Activated T-cell treated with anti-CD3 and anti-CD28 coated beads, Interleukin-2, amount 50 U/mL, for 72 hours (primary cell): Measurements from ENCODE around the gene MAP3K5. TPM values are rescaled to one million over a fixed set of nuclear protein-coding genes. Genes with fewer than 3 reads are reported as not detected.
A peak's percentile ranks its signal among the peaks of the same experiment; 100 is the strongest.

ENCODE experiments used
- ATAC-seq, 2 donors: fragments of 150-1000 bp; cut with Tn5 transposase; replicated peaks in 1 of 2; 2 replicates each; pipeline ENCODE4 v1.10.0; 2021; ENCODE audit warnings: moderate library complexity in 2 of 2, mild to moderate bottlenecking in 1 of 2
- DNase-seq, 2 donors: peaks; one replicate each; pipeline ENCODE4 v3.0.0; 2021 to 2022; ENCODE audit warnings: mixed read lengths in 1 of 2
- H3K27ac Mint-ChIP-seq: one replicate; pipeline ENCODE4 v1.8.0; 2022; ENCODE audit warnings: mild to moderate bottlenecking, moderate library complexity, mixed read lengths
- H3K27me3 Mint-ChIP-seq: one replicate; pipeline ENCODE4 v1.8.0; 2022; ENCODE audit warnings: low read depth, mixed read lengths
- H3K36me3 Mint-ChIP-seq, 2 donors: one replicate each; pipeline ENCODE4 v1.8.0; 2022; ENCODE audit warnings: mixed read lengths in 2 of 2, mild to moderate bottlenecking in 1 of 2; ENCODE audit not compliant: insufficient read depth in 2 of 2
- H3K4me1 Mint-ChIP-seq: one replicate; pipeline ENCODE4 v1.8.0; 2022; ENCODE audit warnings: low read depth, mixed read lengths
- H3K4me3 Mint-ChIP-seq, 2 donors: one replicate each; pipeline ENCODE4 v1.8.0; 2022; ENCODE audit warnings: mild to moderate bottlenecking in 2 of 2, mixed read lengths in 2 of 2, moderate library complexity in 2 of 2
- H3K9me3 Mint-ChIP-seq, 2 donors: one replicate each; pipeline ENCODE4 v1.8.0; 2022; ENCODE audit warnings: mixed read lengths in 2 of 2
- total RNA-seq, 2 donors: library from RNA; stranded (reverse); gene quantifications; one replicate each; pipeline ENCODE4 v1.2.3, GENCODE V29; 2022

The MAP3K5 gene
- total RNA-seq, 2 donors from 2014 or later: 12.8 to 18.5 TPM

DNA sequence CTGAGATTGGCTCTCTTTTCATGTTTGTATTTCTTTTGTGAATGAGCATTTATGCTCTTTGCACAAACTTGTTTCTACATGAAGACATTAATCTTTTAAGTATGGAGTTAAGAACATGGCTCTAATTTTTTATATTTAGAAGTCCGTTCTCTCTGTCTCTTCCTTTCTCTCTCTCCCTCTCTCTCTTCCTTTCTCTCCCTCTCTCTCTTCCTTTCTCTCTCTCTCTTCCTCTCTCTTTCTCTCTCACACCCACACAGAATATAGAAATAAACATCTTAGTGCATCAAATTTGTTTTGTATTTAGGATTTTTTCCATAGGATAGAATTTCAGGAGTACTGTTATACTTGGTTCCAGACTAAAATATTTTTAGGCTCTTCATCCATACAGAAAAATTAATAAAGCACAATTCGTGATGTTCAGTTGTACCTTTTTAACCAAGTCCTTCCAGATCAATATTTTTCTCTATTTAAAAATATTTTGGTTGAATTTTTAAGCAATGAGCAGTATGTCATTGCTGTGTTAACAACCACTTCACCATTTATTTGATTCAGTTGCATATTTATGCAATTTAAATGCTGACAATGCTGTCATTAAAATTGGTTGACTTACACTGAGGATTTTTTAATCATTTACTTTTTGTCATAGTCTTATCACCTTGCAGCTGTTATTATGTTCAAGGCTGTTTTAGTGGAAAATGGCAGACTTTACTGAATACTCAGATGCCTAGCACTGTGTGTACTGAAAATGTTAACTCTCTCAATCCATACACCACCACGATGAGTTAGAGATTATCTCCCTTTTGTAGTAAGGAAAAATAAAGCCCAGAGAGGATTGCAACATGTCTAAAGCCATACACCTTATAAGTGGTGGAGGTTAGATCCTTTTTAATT is 129.7 kb downstream of the MAP3K5 start:
- peak overlapping the region; percentile 59 for H3K27ac Mint-ChIP-seq
- no peaks in the 10 kb centered on the region for H3K9me3 Mint-ChIP-seq

DNA sequence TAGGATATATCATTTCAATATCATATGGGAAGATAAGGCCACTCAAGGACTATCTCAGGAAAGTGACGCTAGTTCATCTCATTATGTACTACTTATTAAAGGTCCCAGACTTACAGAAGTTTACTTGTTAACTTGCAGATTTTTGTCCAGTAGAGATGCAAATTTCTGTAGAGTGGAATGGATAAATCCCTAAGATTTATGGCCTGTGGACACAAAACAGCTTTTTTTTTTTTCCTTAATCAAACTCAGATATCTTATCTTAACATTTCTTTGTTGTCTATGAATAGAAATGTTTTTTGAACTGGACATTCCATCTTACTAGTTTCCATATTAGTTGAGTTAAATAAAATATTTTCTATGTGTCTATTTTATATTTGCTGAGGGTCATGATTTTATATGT is 131.6 kb downstream of the MAP3K5 start:
- H3K36me3 Mint-ChIP-seq: peaks cover 2 to 4% of the 10 kb centered on the region in 2 donors
- no peaks in the 10 kb centered on the region for H3K9me3 Mint-ChIP-seq
- no peak overlapping the region for H3K4me3 Mint-ChIP-seq
- H3K4me1 Mint-ChIP-seq: no peaks in the 10 kb centered on the region
- DNase-seq (no peak), ATAC-seq (no peak)
- no peaks in the 10 kb centered on the region for H3K27me3 Mint-ChIP-seq
- H3K27ac Mint-ChIP-seq: no peak overlapping the region

More for the DNA sequence above, 129.7 kb downstream of the MAP3K5 start:
- ATAC-seq: no peak
- DNase-seq: no peak
- no peaks in the 10 kb centered on the region for H3K27me3 Mint-ChIP-seq
- H3K36me3 Mint-ChIP-seq: peaks cover under 1 to 4% of the 10 kb centered on the region in 2 donors
- H3K4me3 Mint-ChIP-seq: no peak overlapping the region
- H3K4me1 Mint-ChIP-seq: no peaks in the 10 kb centered on the region

- Mint-ChIP-seq H3K36me3 (peaks cover 2 to 4% of the 10 kb centered on the region in 2 donors), H3K4me1 (no peaks in the 10 kb centered on the region), H3K27ac (no peak overlapping the region), H3K27me3 (no peaks in the 10 kb centered on the region), H3K4me3 (no peak overlapping the region), H3K9me3 (no peaks in the 10 kb centered on the region)
- DNase-seq (no peak), ATAC-seq (no peak)
Measured at GRCh38 chr6:136659991-136660499, 132.2 kb downstream of the MAP3K5 start.

GRCh38 chr6:136658711-136659110 is 133.6 kb downstream of the MAP3K5 start:
- Mint-ChIP-seq H3K4me1 (no peaks in the 10 kb centered on the region), H3K27ac (peak overlapping the region; percentile 10), H3K36me3 (peaks cover 2 to 4% of the 10 kb centered on the region in 2 donors), H3K27me3 (no peaks in the 10 kb centered on the region), H3K9me3 (no peaks in the 10 kb centered on the region), H3K4me3 (no peak overlapping the region)
- DNase-seq (no peak), ATAC-seq (no peak)

DNA sequence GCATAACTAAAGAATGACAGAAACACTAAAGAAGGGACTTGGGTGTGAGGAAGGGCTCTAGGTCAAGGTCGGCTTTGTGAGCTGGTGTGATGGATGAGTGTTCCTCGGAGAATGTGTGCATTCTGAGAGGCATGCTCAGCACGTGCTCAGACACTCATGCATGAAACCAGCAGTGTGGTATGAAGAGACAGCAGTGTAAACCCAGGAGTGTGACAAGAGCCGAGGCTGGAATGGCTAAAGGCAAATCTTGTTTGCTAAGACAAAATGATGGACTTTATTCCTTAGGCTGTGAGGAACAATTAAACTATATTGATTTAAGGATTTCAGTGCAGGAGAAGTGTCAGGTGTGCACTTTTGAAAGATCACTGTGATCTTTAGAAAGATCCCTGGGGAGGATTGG is 134.6 kb downstream of the MAP3K5 start:
- Mint-ChIP-seq H3K27me3 (no peaks in the 10 kb centered on the region), H3K27ac (no peak overlapping the region), H3K9me3 (no peaks in the 10 kb centered on the region), H3K4me1 (no peaks in the 10 kb centered on the region), H3K36me3 (peaks cover 2 to 4% of the 10 kb centered on the region in 2 donors), H3K4me3 (no peak overlapping the region)
- no peak for DNase-seq
- no peak for ATAC-seq

DNA sequence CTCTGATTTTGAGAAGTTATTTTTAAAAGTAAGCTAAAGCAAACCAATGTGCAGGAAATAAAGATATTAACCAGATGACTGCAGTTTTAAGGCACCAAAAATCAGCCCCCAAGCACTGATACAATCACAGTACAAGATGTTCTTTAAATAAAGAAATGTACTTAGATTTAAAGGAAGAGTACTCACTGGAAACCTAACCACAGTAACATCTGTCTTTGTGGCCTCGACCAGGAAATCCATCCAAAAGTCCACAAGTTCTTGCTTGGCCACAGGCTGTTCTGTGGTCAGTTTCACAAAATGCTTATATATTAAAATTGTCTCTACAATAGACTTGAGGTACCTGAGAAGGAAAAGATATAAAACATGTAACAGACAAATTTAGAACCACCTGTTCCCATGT is 136.2 kb downstream of the MAP3K5 start:
- DNase-seq: no peak
- peaks cover 1 to 2% of the 10 kb centered on the region in 2 donors for H3K36me3 Mint-ChIP-seq
- H3K4me3 Mint-ChIP-seq: no peak overlapping the region
- H3K27me3 Mint-ChIP-seq: no peaks in the 10 kb centered on the region
- no peaks in the 10 kb centered on the region for H3K9me3 Mint-ChIP-seq
- H3K4me1 Mint-ChIP-seq: no peaks in the 10 kb centered on the region
- H3K27ac Mint-ChIP-seq: no peak overlapping the region
- ATAC-seq: no peak

GRCh38 chr6:136655239-136656014 is 136.8 kb downstream of the MAP3K5 start:
- peak overlapping the region; percentile 65 for H3K27ac Mint-ChIP-seq
- DNase-seq: no peak
- ATAC-seq: no peak
- no peaks in the 10 kb centered on the region for H3K9me3 Mint-ChIP-seq
- H3K4me3 Mint-ChIP-seq: no peak overlapping the region
- no peaks in the 10 kb centered on the region for H3K4me1 Mint-ChIP-seq
- peaks cover 1 to 2% of the 10 kb centered on the region in 2 donors for H3K36me3 Mint-ChIP-seq
- no peaks in the 10 kb centered on the region for H3K27me3 Mint-ChIP-seq

DNA sequence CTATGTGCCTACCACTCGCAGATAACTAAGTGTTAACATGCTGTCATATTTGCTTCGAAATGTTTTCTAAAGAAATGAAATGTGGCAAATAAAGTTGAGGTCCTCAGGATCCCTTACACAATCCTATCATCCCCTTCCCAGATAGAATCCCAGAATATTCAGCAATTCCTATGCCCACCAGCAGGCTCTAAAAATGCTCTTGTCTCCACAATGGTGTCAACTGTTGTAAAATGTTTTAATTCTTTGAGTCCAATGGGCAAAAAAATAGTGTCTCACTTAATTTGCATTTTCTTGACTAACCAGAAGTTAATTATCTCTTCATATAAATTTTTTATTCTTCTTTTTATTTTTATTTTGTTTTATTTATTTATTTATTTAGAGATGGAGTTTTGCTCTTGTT is 138.2 kb downstream of the MAP3K5 start:
- no peak overlapping the region for H3K4me3 Mint-ChIP-seq
- peaks cover 1 to 2% of the 10 kb centered on the region in 2 donors for H3K36me3 Mint-ChIP-seq
- no peak for ATAC-seq
- no peak overlapping the region for H3K27ac Mint-ChIP-seq
- no peaks in the 10 kb centered on the region for H3K4me1 Mint-ChIP-seq
- H3K27me3 Mint-ChIP-seq: no peaks in the 10 kb centered on the region
- no peak for DNase-seq
- H3K9me3 Mint-ChIP-seq: no peaks in the 10 kb centered on the region

DNA sequence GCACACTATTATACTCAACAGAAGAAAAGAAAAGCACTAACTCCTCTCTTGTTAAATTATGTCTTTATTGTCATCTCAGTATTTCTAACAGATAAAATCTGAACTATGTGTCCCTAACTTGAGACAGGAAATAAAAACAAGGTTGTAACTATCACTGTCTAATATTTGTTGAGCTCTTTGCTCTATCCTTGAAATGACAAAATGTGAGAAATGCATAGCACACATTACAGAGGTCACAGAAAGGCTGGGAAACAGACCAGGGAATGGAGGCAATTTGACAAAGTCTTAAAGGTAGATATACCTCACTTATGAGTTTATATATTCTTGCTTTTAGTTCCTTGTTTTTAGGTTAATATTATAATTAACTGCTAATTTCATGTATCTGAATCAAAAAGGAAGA is 139.6 kb downstream of the MAP3K5 start:
- no peak overlapping the region for H3K27ac Mint-ChIP-seq
- DNase-seq (no peak), ATAC-seq (no peak)
- H3K27me3 Mint-ChIP-seq: no peaks in the 10 kb centered on the region
- peaks cover 0 to 2% of the 10 kb centered on the region in 2 donors for H3K36me3 Mint-ChIP-seq
- no peaks in the 10 kb centered on the region for H3K4me1 Mint-ChIP-seq
- no peak overlapping the region for H3K4me3 Mint-ChIP-seq
- no peaks in the 10 kb centered on the region for H3K9me3 Mint-ChIP-seq

DNA sequence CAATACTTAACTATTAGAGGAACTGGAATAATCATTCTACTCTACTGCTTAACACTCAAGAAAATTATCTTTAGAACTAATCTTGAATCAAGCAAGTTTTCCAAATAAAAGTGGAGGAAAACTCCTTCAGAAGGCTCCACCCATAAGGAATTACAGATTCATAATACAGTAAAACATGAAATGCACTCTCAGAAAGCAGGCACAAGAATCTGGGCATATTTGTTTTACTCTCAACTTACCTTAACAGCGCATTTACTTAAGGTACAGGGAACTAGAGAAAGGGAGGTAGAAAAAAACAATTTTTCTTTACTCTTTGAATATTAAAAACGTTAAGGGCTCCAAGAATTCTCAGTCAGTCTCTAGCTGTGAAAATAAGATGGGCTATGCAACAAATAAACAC is 140.3 kb downstream of the MAP3K5 start:
- no peak overlapping the region for H3K27ac Mint-ChIP-seq
- no peaks in the 10 kb centered on the region for H3K27me3 Mint-ChIP-seq
- H3K4me1 Mint-ChIP-seq: no peaks in the 10 kb centered on the region
- no peaks in the 10 kb centered on the region for H3K36me3 Mint-ChIP-seq
- H3K9me3 Mint-ChIP-seq: no peaks in the 10 kb centered on the region
- DNase-seq (no peak), ATAC-seq (no peak)
- no peak overlapping the region for H3K4me3 Mint-ChIP-seq

DNA sequence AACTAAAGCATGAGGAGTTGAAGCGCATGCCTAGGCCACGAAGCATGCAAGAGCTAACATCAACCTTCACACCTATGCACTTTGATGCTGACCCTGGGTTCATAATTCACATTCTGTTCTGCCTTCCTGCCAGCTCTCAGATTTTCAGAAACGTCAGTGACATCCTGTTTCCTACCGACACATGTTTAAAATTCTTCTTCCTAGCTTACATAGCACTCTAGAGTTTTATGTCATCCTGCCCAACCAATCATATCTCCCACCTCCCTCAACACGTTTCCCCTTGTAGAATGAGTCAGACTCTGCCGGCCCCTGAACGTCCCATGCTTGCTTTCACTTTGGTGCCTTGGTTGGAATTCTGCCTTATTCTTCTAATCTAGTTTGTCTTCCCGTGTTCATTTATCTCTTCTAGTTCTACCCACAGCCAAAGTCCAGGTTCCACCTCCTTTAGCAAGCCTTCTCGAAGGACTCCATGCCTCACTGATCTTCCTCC is 144.9 kb downstream of the MAP3K5 start:
- no peaks in the 10 kb centered on the region for H3K36me3 Mint-ChIP-seq
- ATAC-seq (peak; percentile 95 to 98), DNase-seq (peak; percentile 53 to 62)
- no peaks in the 10 kb centered on the region for H3K9me3 Mint-ChIP-seq
- no peak overlapping the region for H3K27ac Mint-ChIP-seq
- H3K4me3 Mint-ChIP-seq: no peak overlapping the region
- no peaks in the 10 kb centered on the region for H3K4me1 Mint-ChIP-seq
- no peaks in the 10 kb centered on the region for H3K27me3 Mint-ChIP-seq

DNA sequence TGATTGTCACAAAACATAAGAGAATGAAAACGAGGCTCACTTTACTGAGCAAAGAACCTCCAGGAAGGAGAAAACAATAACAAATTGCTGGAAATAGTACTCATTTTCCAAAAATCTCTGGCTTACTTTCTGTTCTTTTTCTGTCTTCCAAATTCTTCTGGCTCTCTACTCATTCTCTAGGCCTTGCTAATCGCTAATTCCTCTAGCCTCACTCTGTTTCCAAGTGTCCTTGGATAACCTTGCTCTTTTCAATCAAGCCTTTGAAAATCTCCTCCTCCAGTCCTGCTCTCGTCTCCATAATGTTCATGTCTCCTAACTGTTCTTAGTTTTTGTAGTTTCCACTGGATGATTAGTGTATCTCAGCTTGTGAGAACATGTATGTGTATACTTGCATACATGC is 145.9 kb downstream of the MAP3K5 start:
- H3K27me3 Mint-ChIP-seq: no peaks in the 10 kb centered on the region
- no peak for ATAC-seq

GRCh38 chr6:136644597-136644952 is 147.7 kb downstream of the MAP3K5 start:
- ATAC-seq (no peak), DNase-seq (peak in 1 of 2 donors; percentile 4)
- no peaks in the 10 kb centered on the region for H3K36me3 Mint-ChIP-seq
- H3K27me3 Mint-ChIP-seq: no peaks in the 10 kb centered on the region
- H3K4me1 Mint-ChIP-seq: no peaks in the 10 kb centered on the region
- no peak overlapping the region for H3K4me3 Mint-ChIP-seq
- no peaks in the 10 kb centered on the region for H3K9me3 Mint-ChIP-seq
- no peak overlapping the region for H3K27ac Mint-ChIP-seq

More for the DNA sequence above, 145.9 kb downstream of the MAP3K5 start:
- Mint-ChIP-seq H3K36me3 (no peaks in the 10 kb centered on the region), H3K9me3 (no peaks in the 10 kb centered on the region), H3K4me3 (no peak overlapping the region), H3K27ac (no peak overlapping the region), H3K4me1 (no peaks in the 10 kb centered on the region)
- DNase-seq: no peak
